ENCODE measurements around the gene ADCY9.

DNA sequence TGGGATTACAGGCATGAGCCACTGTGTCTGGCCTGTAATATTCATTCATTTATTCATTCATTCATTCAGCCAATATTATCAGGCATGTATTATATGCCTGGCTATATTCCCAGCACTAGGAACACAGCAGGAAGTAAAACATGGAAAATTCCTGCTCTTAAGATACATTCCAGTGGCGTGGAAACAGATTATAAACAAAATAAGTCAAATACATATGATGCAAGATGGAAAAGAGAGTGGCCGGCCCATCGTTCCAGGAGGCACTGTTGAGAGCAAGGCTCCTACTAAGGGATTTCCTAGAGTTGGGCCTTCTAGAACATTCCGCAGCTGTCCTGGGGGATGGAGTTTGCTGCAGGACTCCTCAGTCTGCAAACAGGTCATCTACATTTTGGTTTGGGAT is 17.7 kb downstream of the ADCY9 start:
- no peak for TF ChIP-seq ZNF692 (tag by site-specific recombination; IDR thresholded peaks at IDR 0.05)
- TF ChIP-seq, protein P1, sequence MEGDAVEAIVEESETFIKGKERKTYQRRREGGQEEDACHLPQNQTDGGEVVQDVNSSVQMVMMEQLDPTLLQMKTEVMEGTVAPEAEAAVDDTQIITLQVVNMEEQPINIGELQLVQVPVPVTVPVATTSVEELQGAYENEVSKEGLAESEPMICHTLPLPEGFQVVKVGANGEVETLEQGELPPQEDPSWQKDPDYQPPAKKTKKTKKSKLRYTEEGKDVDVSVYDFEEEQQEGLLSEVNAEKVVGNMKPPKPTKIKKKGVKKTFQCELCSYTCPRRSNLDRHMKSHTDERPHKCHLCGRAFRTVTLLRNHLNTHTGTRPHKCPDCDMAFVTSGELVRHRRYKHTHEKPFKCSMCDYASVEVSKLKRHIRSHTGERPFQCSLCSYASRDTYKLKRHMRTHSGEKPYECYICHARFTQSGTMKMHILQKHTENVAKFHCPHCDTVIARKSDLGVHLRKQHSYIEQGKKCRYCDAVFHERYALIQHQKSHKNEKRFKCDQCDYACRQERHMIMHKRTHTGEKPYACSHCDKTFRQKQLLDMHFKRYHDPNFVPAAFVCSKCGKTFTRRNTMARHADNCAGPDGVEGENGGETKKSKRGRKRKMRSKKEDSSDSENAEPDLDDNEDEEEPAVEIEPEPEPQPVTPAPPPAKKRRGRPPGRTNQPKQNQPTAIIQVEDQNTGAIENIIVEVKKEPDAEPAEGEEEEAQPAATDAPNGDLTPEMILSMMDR (tag by site-specific recombination; IDR thresholded peaks at IDR 0.05), result no peak
- TF ChIP-seq, protein P2, sequence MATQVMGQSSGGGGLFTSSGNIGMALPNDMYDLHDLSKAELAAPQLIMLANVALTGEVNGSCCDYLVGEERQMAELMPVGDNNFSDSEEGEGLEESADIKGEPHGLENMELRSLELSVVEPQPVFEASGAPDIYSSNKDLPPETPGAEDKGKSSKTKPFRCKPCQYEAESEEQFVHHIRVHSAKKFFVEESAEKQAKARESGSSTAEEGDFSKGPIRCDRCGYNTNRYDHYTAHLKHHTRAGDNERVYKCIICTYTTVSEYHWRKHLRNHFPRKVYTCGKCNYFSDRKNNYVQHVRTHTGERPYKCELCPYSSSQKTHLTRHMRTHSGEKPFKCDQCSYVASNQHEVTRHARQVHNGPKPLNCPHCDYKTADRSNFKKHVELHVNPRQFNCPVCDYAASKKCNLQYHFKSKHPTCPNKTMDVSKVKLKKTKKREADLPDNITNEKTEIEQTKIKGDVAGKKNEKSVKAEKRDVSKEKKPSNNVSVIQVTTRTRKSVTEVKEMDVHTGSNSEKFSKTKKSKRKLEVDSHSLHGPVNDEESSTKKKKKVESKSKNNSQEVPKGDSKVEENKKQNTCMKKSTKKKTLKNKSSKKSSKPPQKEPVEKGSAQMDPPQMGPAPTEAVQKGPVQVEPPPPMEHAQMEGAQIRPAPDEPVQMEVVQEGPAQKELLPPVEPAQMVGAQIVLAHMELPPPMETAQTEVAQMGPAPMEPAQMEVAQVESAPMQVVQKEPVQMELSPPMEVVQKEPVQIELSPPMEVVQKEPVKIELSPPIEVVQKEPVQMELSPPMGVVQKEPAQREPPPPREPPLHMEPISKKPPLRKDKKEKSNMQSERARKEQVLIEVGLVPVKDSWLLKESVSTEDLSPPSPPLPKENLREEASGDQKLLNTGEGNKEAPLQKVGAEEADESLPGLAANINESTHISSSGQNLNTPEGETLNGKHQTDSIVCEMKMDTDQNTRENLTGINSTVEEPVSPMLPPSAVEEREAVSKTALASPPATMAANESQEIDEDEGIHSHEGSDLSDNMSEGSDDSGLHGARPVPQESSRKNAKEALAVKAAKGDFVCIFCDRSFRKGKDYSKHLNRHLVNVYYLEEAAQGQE (tag by site-specific recombination; IDR thresholded peaks at IDR 0.05), result no peak
- TF ChIP-seq ZNF449 (tag by site-specific recombination; IDR thresholded peaks at IDR 0.05), result no peak
- TF ChIP-seq, protein P3, sequence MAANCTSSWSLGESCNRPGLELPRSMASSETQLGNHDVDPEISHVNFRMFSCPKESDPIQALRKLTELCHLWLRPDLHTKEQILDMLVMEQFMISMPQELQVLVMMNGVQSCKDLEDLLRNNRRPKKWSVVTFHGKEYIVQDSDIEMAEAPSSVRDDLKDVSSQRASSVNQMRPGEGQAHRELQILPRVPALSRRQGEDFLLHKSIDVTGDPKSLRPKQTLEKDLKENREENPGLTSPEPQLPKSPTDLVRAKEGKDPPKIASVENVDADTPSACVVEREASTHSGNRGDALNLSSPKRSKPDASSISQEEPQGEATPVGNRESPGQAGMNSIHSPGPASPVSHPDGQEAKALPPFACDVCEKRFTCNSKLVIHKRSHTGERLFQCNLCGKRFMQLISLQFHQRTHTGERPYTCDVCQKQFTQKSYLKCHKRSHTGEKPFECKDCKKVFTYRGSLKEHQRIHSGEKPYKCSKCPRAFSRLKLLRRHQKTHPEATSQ (tag by site-specific recombination; IDR thresholded peaks at IDR 0.05), result no peak
- no peak for TF ChIP-seq ZNF266 (tag by site-specific recombination; IDR thresholded peaks at IDR 0.05; ENCODE audit: low read depth)
- no peak for TF ChIP-seq ZNF629 (tag by site-specific recombination; IDR thresholded peaks at IDR 0.05)
- TF ChIP-seq ZNF341 (tag by site-specific recombination; IDR thresholded peaks at IDR 0.05; ENCODE audit: low read depth), result no peak
